C4-2B (cell line): ENCODE data around the gene MSI2.

Source experiments
- H3K27ac ChIP-seq: fragments of 450-650 bp; 2 replicates; pipeline ENCODE4 v1.5.1; 2017
- CTCF ChIP-seq: fragments of 450-650 bp; conservative IDR thresholded peaks from 2 replicates; pipeline ENCODE4 v1.5.1; 2017; ENCODE audit warnings: mild to moderate bottlenecking
- ZFX ChIP-seq: fragments of 450-650 bp; IDR thresholded peaks from 2 replicates; pipeline ENCODE4 v1.6.1; 2017

The MSI2 gene

GRCh38 chr17:57484826-57485565 lies 228.7 kb downstream of the MSI2 start:
- H3K27ac ChIP-seq, result no peak overlapping the region
- TF ChIP-seq ZFX, result no peak
- TF ChIP-seq CTCF, result no peak

- no peak overlapping the region for H3K27ac ChIP-seq
- TF ChIP-seq CTCF (no peak), ZFX (no peak)
Observed at GRCh38 chr17:57485566-57485865, 229.2 kb downstream of the MSI2 start.

- TF ChIP-seq CTCF (no peak), ZFX (no peak)
- no peak overlapping the region for H3K27ac ChIP-seq
Observed at GRCh38 chr17:57485916-57486881, 229.9 kb downstream of the MSI2 start.

- no peak for TF ChIP-seq ZFX
- TF ChIP-seq CTCF, result no peak
- no peak overlapping the region for H3K27ac ChIP-seq
Observed at GRCh38 chr17:57486882-57487301, 230.6 kb downstream of the MSI2 start.

GRCh38 chr17:57487573-57487972 lies 231.2 kb downstream of the MSI2 start:
- no peak overlapping the region for H3K27ac ChIP-seq
- TF ChIP-seq ZFX (no peak), CTCF (no peak)

GRCh38 chr17:57488856-57489255 lies 232.5 kb downstream of the MSI2 start:
- no peak for TF ChIP-seq ZFX
- H3K27ac ChIP-seq, result no peak overlapping the region

- no peak overlapping the region for H3K27ac ChIP-seq
- TF ChIP-seq CTCF, result no peak
- TF ChIP-seq ZFX, result no peak
Observed at GRCh38 chr17:57489321-57489720, 233.0 kb downstream of the MSI2 start.
